Ascending aorta (tissue), 2 donors: Measurements from ENCODE around the gene GJE1. TPM values are rescaled to one million over a fixed set of nuclear protein-coding genes. Genes with fewer than 3 reads are reported as not detected.
"Not testable (repeated sequence)": the region's sequence is repeated elsewhere in the genome, so short reads cannot be mapped to it uniquely, and the experiment has no call there.

Experiments
- DNase-seq, 2 donors: peaks; one replicate each; pipeline ENCODE4 v3.0.0-alpha.2; 2019; ENCODE audit warnings: low spot score in 2 of 2
- H3K27ac ChIP-seq, 2 donors: fragments of 200-600 bp; sonication (generic); one replicate each; pipeline ENCODE4 v1.5.1; 2016 to 2017; ENCODE audit warnings: mild to moderate bottlenecking in 1 of 2
- H3K27me3 ChIP-seq: fragments of 200-600 bp; sonication (generic); one replicate; pipeline ENCODE4 v1.5.1; 2017
- H3K36me3 ChIP-seq, 2 donors: fragments of 200-600 bp; sonication (generic); one replicate each; pipeline ENCODE4 v1.5.1; 2016
- H3K4me1 ChIP-seq, 2 donors: fragments of 200-600 bp; sonication (generic); one replicate each; pipeline ENCODE4 v1.5.1; 2016 to 2017; ENCODE audit warnings: mild to moderate bottlenecking in 1 of 2
- H3K4me3 ChIP-seq, 2 donors: fragments of 200-600 bp; sonication (generic); one replicate each; pipeline ENCODE4 v1.5.1; 2016 to 2017; ENCODE audit warnings: mild to moderate bottlenecking in 1 of 2
- H3K9me3 ChIP-seq, 2 donors: fragments of 200-600 bp; sonication (generic); one replicate each; pipeline ENCODE4 v1.5.1; 2016
- CTCF ChIP-seq, 3 experiments: fragments of 200-600 bp in 2 of 3; fragments of 450-650 bp in 1 of 3; sonication (generic) in 2 of 3; IDR thresholded peaks; one replicate each; pipeline ENCODE4 v1.5.1; 2016 to 2019; ENCODE audit warnings: antibody characterized with exemption in 3 of 3, mild to moderate bottlenecking in 1 of 3, moderate library complexity in 1 of 3
- intact Hi-C: fragments of 100-400 bp; cut with DNase I; formaldehyde crosslinking; loops from one replicate; pipeline ENCODE4 v1.15.1; 2023
- total RNA-seq: library from RNA; depleted of rRNA; stranded (reverse); fragments of >200 nt; gene quantifications from one replicate; pipeline ENCODE4 v1.1.0, GENCODE V29; 2016

GJE1 gene
- total RNA-seq, 1 donor from 2014 or later, result not detected

- Histone ChIP-seq H3K4me3 (no peak overlapping the region), H3K27ac (no peak overlapping the region), H3K9me3 (no peaks in the 10 kb centered on the region), H3K27me3 (no peaks in the 10 kb centered on the region), H3K4me1 (no peaks in the 10 kb centered on the region), H3K36me3 (no peaks in the 10 kb centered on the region)
- no peak for TF ChIP-seq CTCF (IDR thresholded peaks at IDR 0.05)
- DNase-seq, result no peak
- intact Hi-C loops, result no loop called here
Observed at GRCh38 chr6:142117366-142117765, 15.4 kb upstream of the GJE1 start.

DNA sequence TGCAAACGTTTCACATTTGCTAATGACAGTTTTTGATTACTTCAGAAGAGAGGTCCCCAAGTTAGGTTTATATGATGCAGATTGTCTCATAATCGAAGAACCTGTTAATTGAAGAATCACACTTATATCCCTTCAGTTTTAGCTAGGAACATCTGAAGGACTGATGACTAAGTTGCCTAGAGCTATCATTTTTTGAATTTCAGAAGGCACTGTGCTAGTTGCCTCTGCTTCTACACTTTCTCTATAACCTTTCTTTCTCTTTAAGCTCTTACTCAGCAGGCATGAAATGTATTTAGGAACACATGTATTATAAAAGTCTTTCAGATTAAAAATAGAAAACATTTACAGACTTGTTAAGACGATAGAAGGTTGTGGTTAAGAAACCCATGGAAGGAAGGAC is 14.4 kb upstream of the GJE1 start:
- intact Hi-C loops, result no loop called here
- no peak for TF ChIP-seq CTCF (IDR thresholded peaks at IDR 0.05)
- H3K27ac ChIP-seq, result no peak overlapping the region
- H3K36me3 ChIP-seq, result no peaks in the 10 kb centered on the region
- DNase-seq, result no peak
- no peaks in the 10 kb centered on the region for H3K9me3 ChIP-seq
- no peaks in the 10 kb centered on the region for H3K27me3 ChIP-seq
- no peak overlapping the region for H3K4me3 ChIP-seq
- no peaks in the 10 kb centered on the region for H3K4me1 ChIP-seq

DNA sequence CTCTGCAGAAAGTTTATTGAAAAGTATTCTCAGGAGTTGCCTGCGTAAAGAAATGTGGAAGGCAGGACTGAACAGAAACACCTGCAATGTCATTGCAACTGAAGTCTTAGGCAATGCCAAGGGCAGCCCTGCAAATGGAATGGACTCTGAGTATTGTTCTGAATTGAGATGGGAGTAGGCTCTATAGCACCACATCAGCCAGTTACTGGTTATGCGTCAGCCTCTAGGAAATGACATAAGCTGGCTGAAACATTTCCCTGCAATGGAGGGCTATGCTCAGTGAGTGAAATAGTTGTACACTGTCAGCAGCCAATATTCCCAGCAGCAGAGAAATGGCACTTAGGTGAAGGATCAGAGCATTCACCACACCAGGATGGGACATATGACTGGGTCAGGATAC is 13.8 kb upstream of the GJE1 start:
- no peaks in the 10 kb centered on the region for H3K4me1 ChIP-seq
- H3K9me3 ChIP-seq, result no peaks in the 10 kb centered on the region
- intact Hi-C loops, result no loop called here
- TF ChIP-seq CTCF (IDR thresholded peaks at IDR 0.05), result no peak
- H3K27me3 ChIP-seq, result no peaks in the 10 kb centered on the region
- no peak for DNase-seq
- H3K36me3 ChIP-seq, result no peaks in the 10 kb centered on the region
- no peak overlapping the region for H3K4me3 ChIP-seq
- H3K27ac ChIP-seq, result no peak overlapping the region

DNA sequence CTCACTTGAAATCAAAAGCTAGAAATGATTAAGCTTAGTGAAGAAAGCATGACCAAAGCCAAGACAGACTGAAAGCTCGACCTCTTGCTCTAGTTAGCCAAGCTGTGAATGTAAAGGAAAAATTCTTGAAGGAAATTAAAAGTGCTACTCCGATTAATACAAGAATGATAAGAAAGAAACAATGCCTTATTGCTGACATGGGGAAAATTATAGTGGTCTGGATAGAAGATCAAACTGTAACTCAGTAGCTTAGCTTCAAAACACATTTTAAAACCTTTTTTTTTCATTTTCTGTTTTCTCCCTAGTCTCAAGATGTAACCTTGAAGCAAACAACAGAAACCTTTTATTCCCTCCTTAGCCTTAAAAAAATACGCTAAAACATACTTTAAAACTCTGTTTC is 11.4 kb upstream of the GJE1 start:
- intact Hi-C loops, result no loop called here
- Histone ChIP-seq H3K27ac (no peak overlapping the region), H3K4me1 (no peaks in the 10 kb centered on the region), H3K27me3 (no peaks in the 10 kb centered on the region), H3K4me3 (no peak overlapping the region), H3K36me3 (no peaks in the 10 kb centered on the region), H3K9me3 (no peaks in the 10 kb centered on the region)
- DNase-seq, result no peak
- no peak for TF ChIP-seq CTCF (IDR thresholded peaks at IDR 0.05)

- DNase-seq, result no peak
- Histone ChIP-seq H3K9me3 (no peaks in the 10 kb centered on the region), H3K4me3 (no peak overlapping the region), H3K27ac (no peak overlapping the region), H3K4me1 (no peaks in the 10 kb centered on the region), H3K27me3 (no peaks in the 10 kb centered on the region), H3K36me3 (no peaks in the 10 kb centered on the region)
- intact Hi-C loops, result no loop called here
- no peak for TF ChIP-seq CTCF (IDR thresholded peaks at IDR 0.05)
Observed at GRCh38 chr6:142130814-142131213, 1.9 kb upstream of the GJE1 start.

DNA sequence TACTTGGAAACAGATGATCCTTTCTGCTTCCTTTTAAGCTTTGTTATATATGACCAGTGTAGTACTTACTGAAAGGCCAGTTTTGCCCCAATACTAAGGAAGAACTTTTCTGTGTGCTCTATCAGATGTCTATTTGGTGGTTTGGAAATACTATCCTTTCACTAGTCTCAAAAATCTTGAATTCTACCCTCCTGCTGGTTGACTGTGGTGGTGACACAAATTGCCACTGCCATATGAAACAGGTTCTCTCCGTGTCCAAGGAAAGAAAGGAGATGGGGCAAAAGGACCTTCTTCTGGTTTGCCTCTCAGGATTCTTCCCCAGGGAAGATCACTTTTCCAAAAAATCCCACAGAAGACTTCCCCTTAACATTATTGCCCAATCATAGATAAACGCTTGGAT is 6.2 kb downstream of the GJE1 start:
- intact Hi-C loops, result no loop called here
- DNase-seq, result no peak
- TF ChIP-seq CTCF (IDR thresholded peaks at IDR 0.05), result no peak
- Histone ChIP-seq H3K27me3 (no peaks in the 10 kb centered on the region), H3K4me3 (no peak overlapping the region), H3K27ac (no peak overlapping the region), H3K36me3 (no peaks in the 10 kb centered on the region), H3K9me3 (no peaks in the 10 kb centered on the region), H3K4me1 (no peaks in the 10 kb centered on the region)

DNA sequence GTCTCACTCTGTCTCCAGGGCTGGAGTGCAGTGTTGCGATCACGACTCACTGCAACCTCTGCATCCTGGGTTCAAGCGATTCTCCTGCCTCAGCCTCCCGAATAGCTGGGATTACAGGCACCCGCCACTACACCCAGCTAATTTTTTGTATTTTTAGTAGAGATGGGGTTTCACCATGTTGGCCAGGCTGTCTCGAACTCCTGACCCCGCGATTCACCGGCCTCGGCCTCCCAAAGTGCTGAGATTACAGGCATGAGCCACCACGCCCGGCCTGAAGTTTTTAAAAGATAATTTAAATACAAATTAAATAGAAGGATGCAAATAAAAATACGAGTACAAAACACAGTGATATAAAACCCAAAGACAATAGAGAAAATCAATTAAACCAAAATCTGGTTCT is 8.8 kb downstream of the GJE1 start:
- intact Hi-C loops, H3K9me3 ChIP-seq, H3K27ac ChIP-seq, DNase-seq, H3K4me3 ChIP-seq, H3K36me3 ChIP-seq, H3K27me3 ChIP-seq, H3K4me1 ChIP-seq: not testable (repeated sequence)
